HG03432 (cell line): ENCODE data around the gene MTM1.

Source experiments
- ATAC-seq: cut with Tn5 transposase; IDR thresholded peaks from one replicate; pipeline ENCODE4 v1.9.1; 2021; ENCODE audit warnings: mild to moderate bottlenecking, moderate library complexity; ENCODE audit not compliant: unreplicated experiment

The MTM1 gene

DNA sequence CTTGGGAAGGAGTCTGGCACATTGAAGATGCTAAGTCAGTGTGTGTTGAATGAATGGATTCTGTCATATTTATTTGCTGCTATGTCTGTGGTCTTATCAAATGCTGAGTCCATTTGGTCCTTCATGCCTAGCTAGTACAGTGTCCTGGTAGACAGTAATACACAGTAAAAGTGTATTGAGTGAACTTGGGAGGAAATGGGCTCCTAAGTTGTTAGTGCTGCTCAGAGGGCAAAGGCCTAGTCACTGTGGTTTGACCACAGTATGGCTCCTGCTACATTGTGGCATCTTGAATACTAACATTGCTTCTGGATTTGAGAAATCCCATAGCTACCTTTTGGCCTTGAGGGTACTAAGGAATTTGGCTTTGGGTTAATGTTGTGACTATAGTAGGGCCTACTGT is 33.9 kb downstream of the MTM1 start:
- no peak for ATAC-seq

DNA sequence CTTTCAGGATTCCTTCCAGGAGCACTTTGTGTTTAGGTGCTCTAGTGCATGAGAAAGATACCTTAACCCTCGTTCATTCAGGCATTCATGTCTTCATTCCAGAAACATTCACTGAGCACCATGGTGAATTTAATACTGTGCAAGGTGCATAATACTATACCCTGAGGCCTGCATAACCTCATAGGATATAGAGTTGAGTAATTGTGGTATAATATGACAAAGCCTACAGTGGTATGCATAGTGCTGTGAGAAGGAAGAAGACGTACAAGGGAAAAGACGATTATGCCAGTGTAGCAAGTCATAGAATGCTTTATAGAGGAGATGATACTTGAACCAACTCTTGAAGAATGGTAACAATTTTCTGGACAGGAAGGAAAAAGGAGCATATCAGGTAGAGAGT is 34.3 kb downstream of the MTM1 start:
- ATAC-seq, result no peak

- ATAC-seq, result no peak
Measured at GRCh38 chrX:150605603-150606002, 37.2 kb downstream of the MTM1 start.

- ATAC-seq, result no peak
Measured at GRCh38 chrX:150607201-150607600, 38.8 kb downstream of the MTM1 start.

DNA sequence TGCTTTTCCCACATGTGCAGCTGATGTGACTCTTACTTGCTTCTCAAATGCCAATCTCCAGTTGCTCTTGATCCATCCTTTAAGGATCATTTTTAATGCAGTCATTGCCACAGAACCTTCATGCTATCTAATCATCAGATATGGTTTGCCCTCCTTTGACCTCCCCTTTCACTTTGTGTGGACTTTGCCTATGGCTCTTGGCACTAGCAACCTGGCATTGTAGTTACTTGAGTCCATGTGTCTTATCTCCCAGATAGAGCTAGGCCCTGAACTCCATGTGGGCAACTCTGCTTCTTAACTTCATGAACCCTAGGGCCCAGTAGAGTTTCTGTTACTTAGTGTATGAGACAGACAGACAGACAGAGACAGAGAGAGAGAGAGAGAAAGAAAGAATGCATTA is 41.6 kb downstream of the MTM1 start:
- ATAC-seq, result no peak

GRCh38 chrX:150610446-150610845 is 42.0 kb downstream of the MTM1 start:
- no peak for ATAC-seq

DNA sequence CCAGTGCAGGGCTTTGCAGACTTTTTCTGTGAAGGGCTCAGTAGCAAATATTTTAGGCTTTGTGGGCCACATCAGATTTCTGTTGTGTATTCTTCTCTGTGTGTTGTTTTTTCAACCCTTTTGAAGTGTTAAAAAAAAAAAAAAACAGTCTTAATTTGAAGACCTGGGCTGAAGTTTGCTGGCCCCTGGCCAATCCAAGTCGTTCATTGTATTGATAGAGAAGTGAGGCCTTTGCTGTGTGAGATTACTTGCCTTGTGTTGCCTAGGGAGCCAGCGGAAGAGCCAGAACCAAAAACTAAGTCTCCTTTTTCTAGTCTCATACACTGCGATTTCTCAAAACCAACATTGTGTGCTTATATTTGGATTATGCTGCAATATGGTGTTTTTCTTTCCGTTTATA is 46.9 kb downstream of the MTM1 start:
- ATAC-seq, result no peak

- ATAC-seq, result no peak
Measured at GRCh38 chrX:150616179-150616862, 47.9 kb downstream of the MTM1 start.

GRCh38 chrX:150616863-150617198 is 48.4 kb downstream of the MTM1 start:
- ATAC-seq, result no peak

GRCh38 chrX:150621652-150622051 is 53.2 kb downstream of the MTM1 start:
- no peak for ATAC-seq

DNA sequence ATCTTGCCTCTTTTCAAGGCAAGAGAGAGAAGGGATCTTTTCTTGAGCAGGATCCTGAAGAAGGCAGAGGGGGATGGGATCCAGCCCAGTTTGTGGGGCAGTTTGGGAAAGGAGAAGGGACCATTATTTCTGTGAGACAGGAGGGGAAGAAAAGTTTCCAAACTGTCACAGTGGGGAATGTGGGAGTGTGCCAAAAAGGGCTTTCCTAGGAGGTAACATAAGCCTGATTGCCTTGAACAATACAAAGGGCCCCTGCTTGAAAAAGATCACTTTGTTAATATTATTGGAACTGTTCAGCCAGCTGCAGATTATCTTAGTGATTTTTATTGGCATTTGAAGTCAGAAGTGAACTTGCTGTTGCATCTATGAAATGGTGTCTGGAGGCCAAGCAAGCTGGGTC is 55.2 kb downstream of the MTM1 start:
- ATAC-seq, result no peak

- no peak for ATAC-seq
Measured at GRCh38 chrX:150625097-150625496, 56.7 kb downstream of the MTM1 start.

DNA sequence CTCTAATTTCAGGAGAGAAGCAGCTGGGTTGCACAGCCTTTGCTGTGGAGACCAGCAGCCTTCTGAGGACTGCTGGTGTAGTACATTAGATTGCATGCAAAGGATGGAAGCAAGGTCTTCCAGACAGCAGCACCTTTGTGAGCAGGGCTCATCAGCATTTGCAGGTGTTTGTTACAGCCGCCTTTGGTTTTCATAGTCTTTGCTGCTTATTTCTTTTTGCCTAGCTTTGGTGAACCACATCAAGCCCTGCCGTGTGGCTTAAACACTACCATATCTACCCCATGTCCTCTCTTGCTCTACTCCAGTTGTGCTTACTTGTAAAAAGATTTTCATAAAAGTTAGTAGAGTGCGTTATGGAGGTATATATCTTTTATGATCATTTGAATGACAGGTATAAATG is 57.5 kb downstream of the MTM1 start:
- no peak for ATAC-seq

- ATAC-seq, result no peak
Measured at GRCh38 chrX:150627957-150628356, 59.5 kb downstream of the MTM1 start.

DNA sequence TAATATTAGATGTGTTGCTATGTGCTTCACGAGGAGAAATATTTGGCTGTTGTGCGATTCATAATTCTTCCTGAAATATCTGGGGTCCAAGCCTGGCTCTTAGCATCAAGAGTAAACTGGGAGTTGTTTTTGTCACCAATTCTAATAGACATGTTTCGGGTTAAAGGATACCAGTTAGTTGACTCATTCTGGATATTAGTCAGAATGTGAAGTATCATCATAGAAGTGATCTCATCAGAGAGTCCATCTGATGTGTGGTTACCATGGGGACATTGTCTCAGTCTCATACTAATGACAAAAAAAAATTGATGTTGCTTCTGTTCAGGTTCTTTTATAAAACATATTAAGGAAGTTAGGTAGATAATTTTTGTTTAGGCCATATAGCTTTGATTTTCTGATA is 67.5 kb downstream of the MTM1 start:
- ATAC-seq, result peak; percentile 97

DNA sequence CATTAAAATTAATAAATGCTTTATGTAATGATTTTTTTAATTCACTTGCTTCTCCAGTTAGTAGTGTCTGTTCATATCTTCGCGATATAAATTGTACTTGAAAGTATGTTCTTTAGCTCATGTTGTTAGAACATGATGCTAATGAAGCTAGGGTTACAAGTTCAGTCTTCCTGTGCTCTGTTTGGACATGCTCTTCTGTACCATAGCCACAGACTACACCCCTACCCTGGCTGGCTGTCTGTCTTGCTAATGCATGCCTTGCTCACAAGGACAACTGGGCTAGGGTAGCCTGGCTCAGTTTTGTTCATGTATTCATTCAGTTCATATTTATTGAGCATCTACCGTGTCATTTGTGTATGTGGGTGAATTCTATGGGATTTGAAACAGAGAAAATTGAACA is 74.0 kb downstream of the MTM1 start:
- ATAC-seq, result no peak

DNA sequence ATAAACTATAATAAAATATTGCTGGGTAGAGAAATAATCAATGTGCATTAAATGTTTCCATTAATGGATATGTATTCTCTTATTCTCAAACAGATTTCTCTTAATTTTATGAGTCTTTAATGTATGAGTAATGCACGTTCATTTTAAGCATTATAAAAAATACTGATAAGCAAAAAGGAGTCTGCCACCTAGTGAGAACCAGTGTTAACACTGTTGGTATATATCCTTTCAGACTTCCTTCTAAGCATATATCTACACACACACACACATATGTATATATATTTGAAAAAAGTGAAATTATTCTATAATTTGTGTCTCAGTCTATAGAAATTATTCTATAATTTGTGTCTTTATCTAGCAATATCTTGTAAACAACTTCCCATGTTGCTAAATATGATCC is 74.8 kb downstream of the MTM1 start:
- no peak for ATAC-seq

- ATAC-seq, result no peak
Measured at GRCh38 chrX:150643958-150644357, 75.5 kb downstream of the MTM1 start.

DNA sequence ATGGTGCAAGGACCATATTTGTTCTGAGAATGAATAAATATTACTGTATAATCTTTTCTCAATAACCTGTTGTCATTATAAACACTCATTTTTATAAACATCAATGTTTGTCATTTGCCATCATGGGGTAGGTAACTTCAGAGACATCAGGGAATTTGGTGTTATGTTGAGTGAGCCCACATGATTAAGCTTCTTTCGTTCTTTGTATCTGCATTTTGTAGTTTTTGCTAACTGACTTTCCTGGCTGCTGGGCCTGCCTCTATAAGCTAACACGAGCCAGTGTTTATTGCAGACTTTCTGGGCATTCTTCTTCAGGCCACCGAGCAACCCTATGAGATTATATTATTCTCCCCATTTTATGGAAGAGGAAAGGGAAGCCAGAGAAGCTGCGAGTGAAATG is 76.0 kb downstream of the MTM1 start:
- no peak for ATAC-seq

DNA sequence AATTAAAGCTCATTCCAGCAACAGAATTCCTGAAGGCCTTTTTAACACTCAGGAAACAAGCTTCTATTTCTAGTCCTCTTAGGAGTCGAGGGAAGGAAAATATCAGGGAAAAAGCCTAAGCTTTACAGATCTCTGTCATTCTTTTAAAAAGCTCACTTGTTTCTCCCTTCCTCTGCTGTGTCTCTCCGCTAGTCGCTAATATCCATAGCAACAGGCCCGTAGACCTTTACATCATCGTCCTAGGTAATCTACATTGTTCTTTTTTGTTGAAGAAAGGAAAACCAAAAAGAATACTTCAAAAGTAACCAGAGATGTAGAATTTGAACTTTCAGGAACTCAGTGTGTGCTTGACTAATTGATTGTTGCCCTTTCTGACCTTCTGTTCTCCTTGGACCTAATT is 78.9 kb downstream of the MTM1 start:
- no peak for ATAC-seq

- ATAC-seq, result no peak
Measured at GRCh38 chrX:150648296-150648940, 80.0 kb downstream of the MTM1 start.

DNA sequence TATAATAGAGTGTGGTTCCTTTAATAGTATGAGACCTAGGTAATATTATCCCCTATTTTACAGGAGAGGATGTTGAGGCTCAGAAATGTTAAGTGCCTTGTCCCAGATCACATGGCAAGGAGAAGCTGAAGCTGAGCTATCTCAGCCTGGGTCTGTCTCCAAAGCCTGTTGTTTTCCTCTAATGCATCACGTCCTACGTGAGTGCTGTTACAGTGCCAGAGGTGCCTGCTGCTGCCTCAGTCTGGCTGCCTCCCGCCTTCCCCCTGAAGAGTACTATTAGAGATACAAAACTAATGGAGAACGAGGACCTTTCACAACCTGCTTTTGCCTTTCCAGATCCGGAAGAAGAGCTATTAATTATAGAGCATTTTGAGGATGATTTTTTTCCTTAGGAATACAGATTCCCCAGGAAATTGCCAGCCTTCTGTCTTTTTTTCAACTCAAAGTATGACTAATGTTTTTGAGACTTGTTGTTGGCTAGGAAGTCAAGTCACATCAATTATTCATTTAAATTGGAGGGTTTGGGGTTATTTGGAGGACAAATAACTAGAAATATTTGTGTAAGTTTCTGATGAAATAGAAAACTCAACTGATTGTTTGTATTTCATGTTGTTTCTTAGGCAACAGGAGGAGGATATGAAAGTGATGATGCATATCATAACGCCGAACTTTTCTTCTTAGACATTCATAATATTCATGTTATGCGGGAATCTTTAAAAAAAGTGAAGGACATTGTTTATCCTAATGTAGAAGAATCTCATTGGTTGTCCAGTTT is 80.9 kb downstream of the MTM1 start:
- ATAC-seq, result no peak
